CD14-positive monocyte (primary cell): ENCODE results near the gene MEIS2. TPM values are rescaled to one million over a fixed set of nuclear protein-coding genes. Genes with fewer than 3 reads are reported as not detected.

ENCODE experiments used
- DNase-seq, 3 donors: peaks; one replicate each; pipeline ENCODE4 v3.0.0-alpha.2; 2011 to 2022
- H2AFZ ChIP-seq: 2 replicates; pipeline ENCODE4 v1.6.0; 2012; ENCODE audit warnings: mild to moderate bottlenecking, low read depth, low read length, inconsistent platforms; ENCODE audit not compliant: insufficient read depth, poor library complexity, severe bottlenecking
- H3K27ac ChIP-seq, 2 donors: 1 replicate in 1 of 2; 2 replicates in 1 of 2; pipeline ENCODE4 v1.5.1; 2012 to 2013; ENCODE audit warnings: low read length in 2 of 2, control low read depth in 1 of 2, inconsistent platforms in 1 of 2, low read depth in 1 of 2, mild to moderate bottlenecking in 1 of 2
- H3K27me3 ChIP-seq, 2 donors: one replicate each; pipeline versions ENCODE4 v1.6.0 to v1.6.1; 2011 to 2013; ENCODE audit warnings: low read length in 2 of 2; ENCODE audit not compliant: control insufficient read depth in 2 of 2, insufficient read depth in 2 of 2
- H3K36me3 ChIP-seq, 2 donors: replicated peaks in 1 of 2; 1 replicate in 1 of 2; 2 replicates in 1 of 2; pipeline versions ENCODE4 v1.5.1 to v1.6.1; 2012 to 2013; ENCODE audit warnings: low read length in 2 of 2, control low read depth in 1 of 2, inconsistent platforms in 1 of 2, mild to moderate bottlenecking in 1 of 2; ENCODE audit not compliant: insufficient read depth in 2 of 2, control insufficient read depth in 1 of 2
- H3K4me1 ChIP-seq, 2 donors: 1 replicate in 1 of 2; 2 replicates in 1 of 2; pipeline versions ENCODE4 v1.5.1 to v1.6.1; 2012 to 2013; ENCODE audit warnings: low read length in 2 of 2, control low read depth in 1 of 2, inconsistent platforms in 1 of 2, mild to moderate bottlenecking in 1 of 2, moderate library complexity in 1 of 2; ENCODE audit not compliant: insufficient read depth in 2 of 2, control insufficient read depth in 1 of 2
- H3K4me2 ChIP-seq: replicated peaks from 2 replicates; pipeline ENCODE3; 2012; ENCODE audit warnings: low read length, moderate library complexity, mild to moderate bottlenecking; ENCODE audit not compliant: poor library complexity, severe bottlenecking; ENCODE audit errors: extremely low read depth
- H3K4me3 ChIP-seq, 3 experiments: fragments of 200-600 bp in 1 of 3; sonication (generic) in 1 of 3; replicated peaks in 1 of 3; 1 replicate in 2 of 3; 2 replicates in 1 of 3; pipeline ENCODE4 v1.5.1; 2011 to 2013; ENCODE audit warnings: low read length in 3 of 3, mild to moderate bottlenecking in 3 of 3, control low read depth in 2 of 3, low read depth in 2 of 3, inconsistent platforms in 1 of 3, moderate library complexity in 1 of 3
- H3K79me2 ChIP-seq: 2 replicates; pipeline ENCODE4 v1.6.0; 2012; ENCODE audit warnings: mild to moderate bottlenecking, control low read depth, inconsistent platforms, low read length, moderate library complexity; ENCODE audit not compliant: insufficient read depth
- H3K9ac ChIP-seq: 2 replicates; pipeline ENCODE4 v1.6.0; 2017; ENCODE audit warnings: low read length, mild to moderate bottlenecking; ENCODE audit not compliant: insufficient read depth, poor library complexity, severe bottlenecking
- H3K9me3 ChIP-seq, 2 donors: replicated peaks in 1 of 2; 1 replicate in 1 of 2; 2 replicates in 1 of 2; pipeline versions ENCODE4 v1.5.1 to v1.6.1; 2012 to 2013; ENCODE audit warnings: low read length in 2 of 2, control low read depth in 1 of 2; ENCODE audit not compliant: control insufficient read depth in 1 of 2, insufficient read depth in 1 of 2
- H4K20me1 ChIP-seq: 2 replicates; pipeline ENCODE4 v1.6.0; 2012; ENCODE audit warnings: mild to moderate bottlenecking, low read length, control low read depth, moderate library complexity; ENCODE audit not compliant: insufficient read depth
- H3K27ac Mint-ChIP-seq, 7 donors: one replicate each; pipeline ENCODE4 v1.8.0; 2020; ENCODE audit warnings: mild to moderate bottlenecking in 7 of 7, mixed read lengths in 7 of 7, moderate library complexity in 6 of 7, inconsistent platforms in 2 of 7
- H3K27me3 Mint-ChIP-seq, 3 donors: one replicate each; pipeline ENCODE4 v1.8.0; 2021 to 2022; ENCODE audit warnings: low read depth in 3 of 3, mild to moderate bottlenecking in 3 of 3, mixed read lengths in 3 of 3, moderate library complexity in 3 of 3, inconsistent platforms in 1 of 3
- H3K36me3 Mint-ChIP-seq, 2 donors: one replicate each; pipeline ENCODE4 v1.8.0; 2020; ENCODE audit warnings: mixed read lengths in 2 of 2, inconsistent platforms in 1 of 2, mild to moderate bottlenecking in 1 of 2
- H3K4me1 Mint-ChIP-seq: one replicate; pipeline ENCODE4 v1.8.0; 2020; ENCODE audit warnings: mild to moderate bottlenecking, mixed read lengths
- H3K4me3 Mint-ChIP-seq, 2 donors: one replicate each; pipeline ENCODE4 v1.8.0; 2020; ENCODE audit warnings: mild to moderate bottlenecking in 2 of 2, mixed read lengths in 2 of 2, moderate library complexity in 1 of 2
- H3K9me3 Mint-ChIP-seq, 7 donors: one replicate each; pipeline ENCODE4 v1.8.0; 2020 to 2022; ENCODE audit warnings: mixed read lengths in 7 of 7, mild to moderate bottlenecking in 6 of 7, moderate library complexity in 6 of 7, inconsistent platforms in 2 of 7
- CTCF ChIP-seq: fragments of 200-600 bp; IDR thresholded peaks from one replicate; pipeline ENCODE4 v1.8.0; 2022; ENCODE audit warnings: antibody characterized with exemption, mild to moderate bottlenecking
- WGBS: methylation state at CpG from one replicate; pipeline ENCODE4 v1.1.5; 2013; ENCODE audit warnings: missing lambda C conversion rate; ENCODE audit not compliant: insufficient coverage; 5-methylcytosine and 5-hydroxymethylcytosine counted together
- intact Hi-C, 2 donors: fragments of 100-400 bp; cut with micrococcal nuclease; formaldehyde crosslinking; loops; one replicate each; pipeline versions ENCODE4 v1.15.0 to v1.15.1; 2023
- polyA plus RNA-seq, 3 donors: library from polyadenylated mRNA; depleted of rRNA in 1 of 3; unstranded in 2 of 3; stranded (reverse) in 1 of 3; fragments of 300-500 nt in 2 of 3; fragments of >200 nt in 1 of 3; fragmentation: Illumina TruSeq in 2 of 3; gene quantifications; 1 replicate in 2 of 3; 2 replicates in 1 of 3; pipeline ENCODE4 v1.2.3, GENCODE V29; 2012 to 2021

Gene MEIS2
- polyA plus RNA-seq, 3 donors = not detected

GRCh38 chr15:36912311-36912712 is 188.0 kb downstream of the MEIS2 start:
- peaks cover 0 to 8% (median 5%) of the 10 kb centered on the region in 7 donors for H3K9me3 Mint-ChIP-seq
- H3K27ac Mint-ChIP-seq = no peak overlapping the region
- no peaks in the 10 kb centered on the region for H3K4me1 ChIP-seq
- H3K79me2 ChIP-seq = no peaks in the 10 kb centered on the region
- no peak overlapping the region for H3K4me3 ChIP-seq
- no peaks in the 10 kb centered on the region for H3K36me3 ChIP-seq
- no peaks in the 10 kb centered on the region for H4K20me1 ChIP-seq
- no peak overlapping the region for H2AFZ ChIP-seq
- no peak for DNase-seq
- no peak overlapping the region for H3K9ac ChIP-seq
- peaks cover 0 to 3% of the 10 kb centered on the region in 2 donors for H3K9me3 ChIP-seq
- H3K4me1 Mint-ChIP-seq = no peaks in the 10 kb centered on the region
- no peaks in the 10 kb centered on the region for H3K36me3 Mint-ChIP-seq
- no peaks in the 10 kb centered on the region for H3K27me3 ChIP-seq
- H3K4me2 ChIP-seq = no peak overlapping the region
- no peak overlapping the region for H3K27ac ChIP-seq
- H3K27me3 Mint-ChIP-seq = peaks cover 0 to 2% (median 0%) of the 10 kb centered on the region in 3 donors
- no peak overlapping the region for H3K4me3 Mint-ChIP-seq
- WGBS = 100% methylated on average over 1 of the region's 2 CpGs
- intact Hi-C loops = no loop called here
- no peak for TF ChIP-seq CTCF

- H3K27me3 ChIP-seq = no peaks in the 10 kb centered on the region
- no peaks in the 10 kb centered on the region for H4K20me1 ChIP-seq
- no peak overlapping the region for H2AFZ ChIP-seq
- H3K27ac Mint-ChIP-seq = no peak overlapping the region
- no peaks in the 10 kb centered on the region for H3K36me3 Mint-ChIP-seq
- no peak overlapping the region for H3K4me2 ChIP-seq
- intact Hi-C loops = no loop called here
- peaks cover 0 to 3% of the 10 kb centered on the region in 2 donors for H3K9me3 ChIP-seq
- H3K9ac ChIP-seq = no peak overlapping the region
- H3K4me1 ChIP-seq = no peaks in the 10 kb centered on the region
- H3K27me3 Mint-ChIP-seq = peaks cover 0 to 2% (median 0%) of the 10 kb centered on the region in 3 donors
- no peaks in the 10 kb centered on the region for H3K4me1 Mint-ChIP-seq
- H3K4me3 Mint-ChIP-seq = no peak overlapping the region
- WGBS = 73% methylated on average over 4 of the region's 5 CpGs
- no peak overlapping the region for H3K4me3 ChIP-seq
- no peaks in the 10 kb centered on the region for H3K36me3 ChIP-seq
- no peak overlapping the region for H3K27ac ChIP-seq
- DNase-seq = no peak
- no peak for TF ChIP-seq CTCF
- H3K79me2 ChIP-seq = no peaks in the 10 kb centered on the region
- H3K9me3 Mint-ChIP-seq = peaks cover 0 to 8% (median 3%) of the 10 kb centered on the region in 7 donors
Observed at GRCh38 chr15:36911322-36911944, 188.9 kb downstream of the MEIS2 start.
